Body of pancreas (tissue), 4 donors: ENCODE results near the gene FBXO38.

ENCODE experiments used
- POLR2A ChIP-seq, 3 donors: fragments of 450-650 bp; IDR thresholded peaks; one replicate each; pipeline ENCODE4 v1.6.1; 2016; ENCODE audit warnings: antibody characterized with exemption in 3 of 3, mild to moderate bottlenecking in 2 of 3
- TF ChIP-seq, protein P1 (sequence below), 7 experiments: fragments of 450-650 bp in 4 of 7; fragments of 200-600 bp in 3 of 7; sonication (generic) in 3 of 7; IDR thresholded peaks; one replicate each; pipeline ENCODE4 v1.5.1; 2016 to 2019; ENCODE audit warnings: antibody characterized with exemption in 7 of 7

- no peak for TF ChIP-seq POLR2A (IDR thresholded peaks at IDR 0.05)
- TF ChIP-seq, protein P1, sequence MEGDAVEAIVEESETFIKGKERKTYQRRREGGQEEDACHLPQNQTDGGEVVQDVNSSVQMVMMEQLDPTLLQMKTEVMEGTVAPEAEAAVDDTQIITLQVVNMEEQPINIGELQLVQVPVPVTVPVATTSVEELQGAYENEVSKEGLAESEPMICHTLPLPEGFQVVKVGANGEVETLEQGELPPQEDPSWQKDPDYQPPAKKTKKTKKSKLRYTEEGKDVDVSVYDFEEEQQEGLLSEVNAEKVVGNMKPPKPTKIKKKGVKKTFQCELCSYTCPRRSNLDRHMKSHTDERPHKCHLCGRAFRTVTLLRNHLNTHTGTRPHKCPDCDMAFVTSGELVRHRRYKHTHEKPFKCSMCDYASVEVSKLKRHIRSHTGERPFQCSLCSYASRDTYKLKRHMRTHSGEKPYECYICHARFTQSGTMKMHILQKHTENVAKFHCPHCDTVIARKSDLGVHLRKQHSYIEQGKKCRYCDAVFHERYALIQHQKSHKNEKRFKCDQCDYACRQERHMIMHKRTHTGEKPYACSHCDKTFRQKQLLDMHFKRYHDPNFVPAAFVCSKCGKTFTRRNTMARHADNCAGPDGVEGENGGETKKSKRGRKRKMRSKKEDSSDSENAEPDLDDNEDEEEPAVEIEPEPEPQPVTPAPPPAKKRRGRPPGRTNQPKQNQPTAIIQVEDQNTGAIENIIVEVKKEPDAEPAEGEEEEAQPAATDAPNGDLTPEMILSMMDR (IDR thresholded peaks at IDR 0.05) = no peak
Observed at GRCh38 chr5:148372893-148373292, 10.9 kb upstream of the FBXO38 start.
